Right ventricle myocardium inferior (tissue), 1 donor: ENCODE results near the gene SEC14L5. TPM values are rescaled to one million over a fixed set of nuclear protein-coding genes. Genes with fewer than 3 reads are reported as not detected.
A peak's percentile ranks its signal among the peaks of the same experiment; 100 is the strongest.
"Not testable (repeated sequence)": the region's sequence is repeated elsewhere in the genome, so short reads cannot be mapped to it uniquely, and the experiment has no call there.

ENCODE experiments used
- ATAC-seq: fragments of 200-7000 bp; cut with Tn5 transposase; one replicate; pipeline ENCODE4 v1.9.1; 2020; ENCODE audit warnings: mild to moderate bottlenecking, moderate library complexity
- DNase-seq: peaks from one replicate; pipeline ENCODE4 v3.0.0; 2021; ENCODE audit errors: missing footprints
- intact Hi-C: fragments of 100-400 bp; cut with DNase I; formaldehyde crosslinking; loops from one replicate; pipeline ENCODE4 v1.11.0; 2022
- total RNA-seq: library from RNA; stranded (reverse); fragmentation: NEBNext Ultra II Directional; extraction: Animal tissue kit (Norgen Biotek cat#: 25700); gene quantifications from one replicate; pipeline ENCODE4 v1.2.1, GENCODE V29; 2021
- donor health status: DM: no; HTN: yes; CAD: no; lungs with severe emphysema.

SEC14L5 gene
- total RNA-seq, 1 donor from 2014 or later = 23.5 TPM

DNA sequence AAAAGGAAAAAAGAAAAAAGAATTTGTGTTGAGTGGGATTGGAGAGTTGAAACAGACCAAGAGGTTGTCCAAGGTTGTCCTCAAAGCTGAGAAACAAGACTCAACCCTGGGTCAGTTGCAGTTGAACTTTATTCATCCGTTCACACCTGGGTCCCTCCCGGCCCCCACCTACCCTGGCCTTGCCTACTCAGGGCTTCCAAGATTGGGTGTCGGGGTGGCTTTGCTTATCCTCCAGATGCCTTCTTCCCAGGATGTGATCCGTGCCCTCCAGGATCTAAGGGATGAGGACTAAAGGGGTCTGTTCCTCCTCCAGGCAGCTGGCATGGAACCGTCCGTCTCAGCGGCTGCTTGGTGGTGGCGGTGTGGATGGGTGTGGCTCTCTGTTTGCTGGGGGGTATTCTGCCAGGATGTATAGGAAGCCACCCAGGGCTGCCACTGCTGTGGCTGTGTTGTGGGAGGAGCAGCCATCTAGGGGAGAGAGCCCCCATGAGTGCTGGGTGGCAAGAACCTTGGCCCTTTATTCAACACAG is 85.9 kb downstream of the SEC14L5 start:
- peak; percentile 23 for DNase-seq
- ATAC-seq = no peak
- intact Hi-C loops = no loop called here

DNA sequence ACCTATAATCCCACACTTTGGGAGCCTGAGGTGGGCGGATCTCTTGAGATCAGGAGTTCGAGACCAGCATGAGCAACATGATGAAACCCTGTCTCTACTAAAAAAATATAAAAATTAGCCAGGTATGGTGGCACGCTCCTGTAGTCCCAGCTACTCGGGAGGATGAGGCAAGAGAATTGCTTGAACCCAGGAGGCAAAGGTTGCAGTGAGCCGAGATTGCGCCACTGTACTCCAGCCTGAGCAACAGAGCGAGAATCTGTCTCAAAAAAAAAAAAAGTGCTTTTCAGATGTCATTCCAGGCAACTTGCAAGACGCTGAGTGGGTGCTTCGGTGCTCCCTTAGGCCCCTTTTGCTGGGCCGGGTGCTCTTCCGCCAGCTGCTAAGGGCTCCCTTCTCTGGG is 86.5 kb downstream of the SEC14L5 start:
- intact Hi-C loops, DNase-seq, ATAC-seq: not testable (repeated sequence)

DNA sequence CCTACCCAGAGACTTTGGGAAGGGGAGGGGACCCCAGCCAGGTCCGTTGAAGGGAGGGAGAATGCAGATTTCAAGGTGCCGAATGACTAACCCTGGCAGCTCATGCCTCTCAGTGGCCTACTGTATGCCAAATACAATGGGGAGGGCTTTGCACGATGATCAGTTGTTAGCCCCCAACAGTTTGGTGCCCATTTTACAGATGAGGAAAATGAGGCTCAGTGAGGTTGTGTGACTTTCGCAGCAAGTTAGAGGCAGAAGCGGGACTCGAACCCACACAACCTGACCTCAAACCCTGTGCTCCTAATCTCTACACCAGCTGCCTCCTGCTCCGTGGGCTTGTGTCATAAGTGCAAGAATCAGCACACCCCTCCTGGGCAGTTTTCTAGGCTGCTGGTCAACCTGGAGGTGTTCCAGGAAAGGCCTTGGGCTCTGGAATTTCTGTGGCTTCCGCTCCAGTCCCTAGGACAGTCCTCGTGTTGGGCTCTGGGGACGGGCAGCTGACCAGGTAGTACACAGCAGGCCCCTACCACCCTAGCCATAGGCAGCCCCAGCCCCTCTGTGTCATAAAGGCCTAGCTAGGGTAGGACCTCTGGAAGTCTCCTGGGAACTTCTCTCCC is 87.5 kb downstream of the SEC14L5 start:
- ATAC-seq (no peak), DNase-seq (peak; percentile 33)
- intact Hi-C loops = no loop called here

DNA sequence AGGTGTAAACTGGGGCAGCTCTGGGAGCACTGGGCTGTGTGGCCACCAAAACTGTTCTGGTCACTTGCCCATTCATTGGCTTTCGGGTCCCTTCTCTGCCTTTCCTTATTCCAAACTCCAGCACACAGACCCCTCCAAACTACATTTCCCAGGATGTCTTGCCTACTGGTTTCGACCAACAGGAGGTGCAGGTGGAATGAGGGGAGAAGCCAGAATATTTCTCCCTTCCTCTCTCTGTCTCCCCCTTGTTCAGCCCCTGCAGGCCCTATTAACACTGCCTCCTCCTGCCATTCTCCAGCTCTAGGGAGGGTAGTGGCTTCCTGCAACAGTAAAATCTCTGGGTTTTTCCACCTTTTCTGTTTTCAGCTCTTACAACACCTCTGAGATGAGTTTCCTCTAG is 88.8 kb downstream of the SEC14L5 start:
- no peak for ATAC-seq
- DNase-seq = no peak
- intact Hi-C loops = no loop called here

DNA sequence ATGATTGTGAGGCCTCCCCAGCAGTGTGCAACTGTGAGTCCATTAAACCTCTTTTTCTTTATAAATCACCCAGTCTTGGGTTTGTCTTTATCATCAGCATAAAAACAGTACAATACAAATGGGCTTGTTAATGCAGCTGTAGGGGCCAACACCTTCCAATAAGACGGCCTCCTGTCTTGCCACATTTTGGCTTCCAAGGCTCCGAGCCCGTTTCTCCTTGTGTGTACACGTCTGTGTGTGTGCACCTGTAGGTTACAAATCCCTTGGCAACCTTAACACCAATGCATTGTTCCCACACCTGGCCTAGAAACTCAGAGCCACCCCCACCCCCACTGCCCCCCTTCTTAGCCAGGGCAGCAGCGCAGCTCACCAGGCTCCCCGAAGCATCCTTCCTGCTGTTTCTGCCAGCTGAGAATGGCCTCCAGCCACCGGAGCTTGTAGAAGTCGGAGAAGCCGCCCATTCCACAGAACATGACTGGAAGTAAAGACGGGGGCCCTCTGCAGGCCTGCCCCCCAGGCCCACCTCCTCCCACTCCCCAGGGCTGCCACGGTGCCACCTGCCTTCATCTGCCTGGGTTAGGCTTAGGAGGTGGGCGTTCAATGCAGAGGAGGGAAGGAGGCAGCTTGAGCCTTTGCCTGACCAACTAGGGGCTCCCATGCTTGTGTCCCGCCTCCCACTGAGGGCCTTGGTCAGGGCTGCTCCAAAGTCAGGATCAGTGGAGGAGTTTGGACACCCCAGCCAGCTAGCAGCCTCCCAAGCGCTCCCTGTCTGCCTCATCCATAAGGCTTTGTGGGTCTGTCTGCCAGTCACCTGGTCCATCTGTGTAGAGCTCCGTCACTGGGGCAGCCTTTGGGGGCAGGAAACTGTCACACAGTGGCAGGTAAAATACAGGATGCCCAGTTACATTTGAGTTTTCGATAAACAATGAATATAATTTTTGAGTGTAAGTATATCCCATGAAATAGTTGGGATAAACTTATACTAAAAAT is 97.0 kb downstream of the SEC14L5 start:
- DNase-seq (no peak), ATAC-seq (no peak)
- intact Hi-C loops = no loop called here

DNA sequence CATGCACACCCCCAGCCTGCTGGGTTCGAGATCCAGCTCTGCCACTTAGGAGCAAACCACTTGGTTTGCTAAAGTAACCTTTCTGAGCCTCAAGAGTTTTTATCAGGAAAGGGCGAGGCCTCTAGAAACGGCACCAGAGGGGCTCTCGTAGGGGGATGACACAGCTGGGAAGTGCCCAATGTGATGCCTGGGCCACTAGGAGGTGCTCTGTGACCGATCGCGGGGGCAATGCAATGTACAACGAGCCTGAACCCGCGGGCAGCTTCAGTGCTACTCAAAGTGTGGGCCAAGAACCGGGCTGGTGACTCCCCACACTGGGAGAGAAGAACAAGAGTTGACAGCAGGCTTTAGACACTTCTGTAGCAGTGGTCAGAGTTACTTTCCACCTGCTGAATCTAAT is 98.2 kb downstream of the SEC14L5 start:
- ATAC-seq = no peak
- no peak for DNase-seq
- intact Hi-C loops = no loop called here

DNA sequence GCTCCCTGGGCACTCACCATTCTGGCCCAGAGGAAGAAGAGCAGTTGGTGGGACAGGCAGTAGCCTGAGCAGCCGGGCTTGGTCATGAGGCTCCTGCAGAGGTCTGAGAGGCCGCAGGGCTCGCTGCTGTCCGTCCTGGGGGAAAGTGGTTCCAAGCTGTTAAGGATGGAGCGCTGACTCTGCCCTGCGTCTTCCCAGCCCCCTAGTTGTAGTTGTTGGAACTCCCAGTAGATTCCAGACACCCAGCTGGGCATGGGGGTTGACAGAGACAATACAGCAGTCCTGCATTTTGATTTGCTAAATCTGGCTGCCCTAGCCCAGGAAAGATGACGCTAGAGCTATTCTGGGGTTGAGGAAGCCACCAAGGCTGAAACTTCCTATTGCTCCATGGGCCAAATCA is 100.3 kb downstream of the SEC14L5 start:
- DNase-seq (no peak), ATAC-seq (no peak)
- intact Hi-C loops = no loop called here

DNA sequence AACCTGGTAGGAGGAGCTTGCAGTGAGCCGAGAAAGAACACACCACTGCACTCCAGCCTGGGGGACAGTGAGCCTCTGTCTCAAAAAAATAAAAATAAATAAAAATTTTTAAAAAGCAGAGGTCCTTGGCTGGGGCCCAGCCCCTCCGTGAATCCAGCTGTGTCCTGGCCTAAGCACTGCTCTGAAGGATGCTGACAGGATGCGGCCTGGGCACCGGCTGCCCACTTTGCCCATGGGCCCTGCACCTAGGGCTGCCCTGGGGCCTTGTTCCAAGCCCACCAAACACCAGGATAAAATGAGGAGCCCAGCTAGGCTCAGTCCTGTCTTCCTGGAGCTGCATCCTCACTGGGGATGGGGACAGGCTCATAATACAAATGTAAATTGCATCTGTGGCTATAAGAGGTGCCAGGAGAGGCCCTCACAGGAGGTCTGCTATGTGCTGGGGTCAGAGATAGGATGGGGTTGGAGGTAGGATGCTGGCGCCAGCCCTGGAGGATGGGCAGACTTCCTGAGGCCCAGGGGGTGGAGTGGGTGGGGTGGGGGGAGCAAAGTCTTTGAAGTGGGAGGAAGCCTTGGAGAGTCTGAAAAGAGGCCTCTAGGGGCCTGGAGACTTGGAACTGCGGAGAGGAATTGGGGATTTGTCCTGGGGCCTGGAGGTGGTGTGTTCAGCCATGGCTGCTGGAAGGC is 101.4 kb downstream of the SEC14L5 start:
- intact Hi-C loops = no loop called here
- ATAC-seq (no peak), DNase-seq (no peak)

DNA sequence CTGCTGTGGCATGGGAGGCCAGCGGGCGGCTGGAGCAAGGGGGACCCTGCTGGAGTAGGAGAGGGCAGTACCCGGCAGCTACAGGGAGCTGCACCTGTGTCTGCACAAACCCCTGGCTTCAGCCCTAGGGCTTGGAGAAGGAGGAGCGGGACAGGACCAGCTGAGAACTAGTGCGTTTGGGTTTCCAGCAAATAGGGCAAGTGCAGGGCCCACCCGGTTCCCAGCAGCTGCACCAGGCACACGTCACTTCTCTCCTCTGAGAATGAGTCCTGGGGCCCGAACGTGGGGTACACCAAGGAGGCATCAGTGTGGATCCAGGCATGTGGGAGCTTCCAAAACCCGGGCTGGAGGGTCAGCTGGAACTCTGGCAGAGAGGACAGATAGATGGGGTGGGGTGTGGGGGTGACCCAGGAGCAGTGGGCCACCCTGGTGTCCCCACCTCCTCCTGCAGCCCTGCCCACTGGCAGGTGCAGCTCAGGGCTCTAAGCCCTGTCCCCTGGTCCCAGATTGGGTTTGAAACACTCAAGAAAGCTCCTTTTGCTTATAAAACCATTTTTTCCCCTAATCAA is 102.0 kb downstream of the SEC14L5 start:
- intact Hi-C loops = no loop called here
- no peak for DNase-seq
- no peak for ATAC-seq

DNA sequence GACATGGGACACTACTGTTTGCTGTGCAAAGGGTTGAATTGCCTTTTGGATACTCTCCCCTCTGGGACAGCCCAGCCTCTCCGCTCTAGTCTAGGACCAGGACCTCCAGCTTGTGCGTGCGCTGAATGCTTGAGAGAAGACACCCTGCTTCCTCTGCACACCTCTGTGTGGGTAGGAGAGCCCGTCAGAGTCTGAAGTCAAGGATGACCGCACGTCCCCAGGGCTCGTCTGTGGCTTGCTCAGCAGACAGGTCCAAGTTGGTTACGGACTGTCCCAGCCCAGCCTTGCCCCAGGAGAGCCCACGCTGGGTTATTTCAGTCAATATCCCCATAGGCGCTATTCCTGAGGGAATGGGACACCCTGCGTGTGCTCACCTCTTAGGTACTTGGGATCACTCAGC is 103.9 kb downstream of the SEC14L5 start:
- intact Hi-C loops = no loop called here
- ATAC-seq = no peak

DNA sequence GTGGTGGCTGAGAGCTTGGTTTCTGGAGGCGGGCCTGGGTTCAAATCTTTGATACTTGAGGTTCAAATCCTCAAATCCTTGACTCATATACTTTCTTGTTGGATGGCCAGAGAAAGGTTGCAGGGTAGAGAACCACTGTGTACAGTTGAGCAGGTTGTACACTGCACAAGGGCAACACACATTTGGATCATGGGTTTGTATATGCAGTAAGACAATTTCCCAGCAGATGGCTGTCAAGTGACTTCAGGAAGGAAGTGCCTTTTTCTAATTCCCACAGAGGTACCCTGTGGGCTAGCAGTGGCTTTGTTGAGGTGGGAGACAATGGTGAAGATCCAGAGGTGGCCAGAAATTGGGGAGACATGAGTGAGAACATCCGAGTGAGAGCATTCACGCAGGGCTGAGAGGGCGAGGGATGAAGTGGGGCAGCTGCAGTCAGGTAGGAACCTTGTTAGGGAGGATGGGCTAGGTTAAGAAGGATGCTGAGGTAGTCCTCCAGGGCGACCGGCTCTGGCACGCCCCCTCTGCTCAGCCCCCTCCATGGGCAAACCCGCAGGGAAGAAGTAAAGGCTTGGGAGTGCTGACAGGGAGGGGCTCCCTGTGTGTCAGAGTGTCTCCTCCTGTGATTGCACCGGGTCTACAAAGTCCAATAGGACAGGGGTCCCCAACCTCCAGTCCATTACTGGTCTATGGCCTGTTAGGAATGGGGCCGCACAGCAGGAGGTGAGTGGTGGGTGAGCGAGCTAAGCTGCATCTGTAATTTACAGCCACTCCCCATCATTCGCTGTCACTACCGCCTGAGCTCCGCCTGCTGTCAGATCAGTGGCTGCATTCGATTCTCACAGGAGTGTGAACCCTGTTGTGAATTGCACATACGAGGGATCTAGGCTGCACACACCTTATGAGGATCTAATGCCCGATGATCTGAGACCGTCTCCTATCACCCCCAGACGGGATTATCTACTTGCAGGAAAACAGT is 104.9 kb downstream of the SEC14L5 start:
- DNase-seq (no peak), ATAC-seq (no peak)
- intact Hi-C loops = no loop called here

More for the DNA sequence above, 103.9 kb downstream of the SEC14L5 start:
- DNase-seq = no peak

DNA sequence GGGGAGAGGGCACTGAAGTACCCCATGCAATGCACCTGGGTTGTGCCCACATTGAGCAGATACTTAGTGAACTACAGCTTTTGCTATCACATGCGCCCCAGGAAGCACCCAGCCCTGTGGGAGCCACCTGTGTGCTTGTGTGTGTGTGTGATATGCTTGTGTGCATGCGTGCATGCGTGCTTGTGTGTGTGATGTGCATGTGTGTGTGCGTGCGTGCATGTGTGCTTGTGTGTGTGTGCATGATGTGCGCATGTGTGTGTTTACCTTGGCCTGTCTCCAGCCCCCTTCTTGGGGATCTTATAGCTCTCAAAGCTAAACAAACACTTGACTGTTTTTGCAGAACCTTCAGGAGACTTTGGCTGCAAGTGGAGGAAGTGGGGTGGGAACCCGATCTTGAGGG is 106.8 kb downstream of the SEC14L5 start:
- no peak for ATAC-seq
- peak; percentile 68 for DNase-seq
- intact Hi-C loops = no loop called here

DNA sequence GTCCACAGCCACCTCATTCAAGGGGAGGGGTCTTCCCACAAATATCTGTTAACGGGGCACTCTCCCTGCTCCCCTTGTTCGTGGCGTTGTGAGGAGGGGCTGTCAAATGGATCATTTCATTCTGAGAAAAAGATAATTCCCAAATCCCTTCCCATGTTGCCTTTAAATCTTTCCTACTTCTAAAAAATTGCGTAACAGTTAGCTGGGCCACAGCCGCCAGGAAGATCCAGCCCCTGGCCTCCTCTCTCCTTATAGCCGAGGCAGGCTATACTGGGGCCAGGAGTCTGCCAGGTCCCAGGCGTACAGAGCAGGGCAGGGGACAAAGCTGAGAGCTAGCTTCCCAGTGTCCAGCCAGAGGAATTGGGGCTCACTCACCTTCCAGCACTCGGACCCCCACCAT is 107.2 kb downstream of the SEC14L5 start:
- intact Hi-C loops = no loop called here
- ATAC-seq (no peak), DNase-seq (peak; percentile 6)

DNA sequence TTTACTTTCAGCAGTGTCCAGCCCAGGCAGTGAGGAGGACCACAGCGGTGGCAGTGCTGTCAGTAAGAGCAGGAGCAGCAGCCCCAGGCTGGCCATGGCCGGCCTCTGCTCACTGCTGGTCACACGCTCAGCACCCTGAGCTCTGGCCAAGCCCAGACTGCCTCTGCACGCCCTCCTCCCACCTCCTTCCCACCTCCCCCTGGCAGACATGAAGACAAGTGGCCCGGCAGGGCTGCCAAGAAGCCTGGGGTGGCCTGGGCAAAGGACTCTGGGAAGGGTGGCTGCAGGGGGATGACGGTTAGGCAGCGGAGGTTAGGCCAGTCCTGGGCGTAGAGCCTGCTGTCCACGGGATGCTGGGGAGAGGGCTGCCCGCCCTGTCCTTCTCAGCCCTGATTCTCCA is 107.7 kb downstream of the SEC14L5 start, which contains the start of gene C16orf89:
C16orf89 (minus strand) TSS at position 144 of the 400 bp plus-strand sequence; CDS start at position 96, 48 bp downstream.
- DNase-seq (peak; percentile 73), ATAC-seq (peak; percentile 28)
- intact Hi-C loops = no loop called here

DNA sequence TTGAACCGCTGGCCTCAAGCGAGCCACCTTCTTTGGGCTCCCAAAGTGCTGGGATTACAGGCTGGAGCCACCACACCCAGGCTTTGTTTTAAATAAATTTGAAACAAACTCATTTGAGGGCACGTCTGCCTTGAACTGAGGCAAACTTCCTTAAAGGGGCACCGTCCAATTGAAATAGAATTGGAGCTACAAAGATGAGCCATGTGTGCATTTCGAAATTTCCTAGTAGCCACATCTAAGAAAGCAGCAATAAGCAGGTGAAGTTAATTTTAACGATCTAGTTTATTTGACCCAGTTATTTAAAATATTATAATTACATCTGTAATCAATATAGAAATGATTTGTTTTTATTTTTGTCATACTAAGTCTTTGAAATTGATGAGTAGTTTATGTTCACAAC is 108.4 kb downstream of the SEC14L5 start:
- no peak for DNase-seq
- ATAC-seq = no peak
- intact Hi-C loops = no loop called here
